BE2C (cell line): Measurements from ENCODE around the gene PROC.
"Not testable (repeated sequence)": the region's sequence is repeated elsewhere in the genome, so short reads cannot be mapped to it uniquely, and the experiment has no call there.

Experiments
- DNase-seq: peaks from one replicate; pipeline ENCODE4 v3.0.0-alpha.2; 2020
- H3K27me3 ChIP-seq: fragments of 250-450 bp; sonication (Bioruptor Pico); 2 replicates; pipeline ENCODE4 v1.5.1; 2020; ENCODE audit warnings: mild to moderate bottlenecking
- H3K36me3 ChIP-seq: fragments of 250-450 bp; sonication (Bioruptor Pico); 2 replicates; pipeline ENCODE4 v1.5.1; 2020; ENCODE audit warnings: mild to moderate bottlenecking
- H3K4me1 ChIP-seq: fragments of 250-450 bp; sonication (Bioruptor Pico); 2 replicates; pipeline ENCODE4 v1.5.1; 2020
- H3K4me3 ChIP-seq: 2 replicates; pipeline ENCODE4 v1.5.1; 2011; ENCODE audit warnings: low read depth, low read length
- H3K9me3 ChIP-seq: fragments of 250-450 bp; sonication (Bioruptor Pico); 2 replicates; pipeline ENCODE4 v1.5.1; 2020
- TF ChIP-seq, protein P1 (sequence below): IDR thresholded peaks from 2 replicates; pipeline ENCODE4 v1.5.1; 2012; ENCODE audit warnings: mild to moderate bottlenecking, low read depth, low read length

The PROC gene

DNA sequence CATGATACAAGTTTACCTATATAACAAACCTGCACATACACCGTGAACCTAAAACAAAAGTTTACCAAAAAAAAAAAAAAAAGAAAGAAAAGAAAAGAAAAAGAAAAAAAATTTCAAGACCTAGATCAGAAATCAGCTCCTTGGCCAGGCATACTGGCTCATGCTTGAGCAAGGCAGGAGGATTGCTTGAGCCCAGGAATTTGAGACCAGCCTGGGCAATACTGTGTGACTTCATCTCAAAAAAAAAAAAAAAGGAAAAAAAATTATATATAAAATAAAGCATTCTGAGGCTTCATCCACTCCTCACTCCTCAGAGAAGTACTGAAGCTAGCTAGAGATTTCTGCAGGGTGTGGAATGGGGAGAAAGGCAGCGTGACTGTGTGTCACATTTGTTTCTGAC lies 11.8 kb upstream of the PROC start:
- DNase-seq = no peak

DNA sequence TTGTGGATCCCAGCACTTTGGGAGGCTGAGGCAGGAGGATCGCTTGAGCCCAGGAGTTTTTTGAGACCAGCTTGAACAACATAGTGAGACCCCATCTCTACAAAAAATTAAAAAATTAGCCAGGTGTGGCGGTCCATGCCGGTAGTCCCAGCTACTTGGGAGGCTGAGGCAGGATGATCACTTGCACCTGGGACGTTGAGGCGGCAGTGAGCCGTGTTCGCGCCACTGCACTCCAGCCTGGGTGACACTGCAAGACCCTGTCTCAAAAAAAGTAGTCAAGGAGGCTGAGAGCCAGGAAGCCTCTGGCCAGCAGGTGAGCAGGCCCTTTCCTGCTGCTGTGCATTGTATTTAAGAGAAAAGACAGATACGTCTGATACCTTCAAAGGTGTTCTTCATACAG lies 11.1 kb upstream of the PROC start:
- TF ChIP-seq, protein P1, sequence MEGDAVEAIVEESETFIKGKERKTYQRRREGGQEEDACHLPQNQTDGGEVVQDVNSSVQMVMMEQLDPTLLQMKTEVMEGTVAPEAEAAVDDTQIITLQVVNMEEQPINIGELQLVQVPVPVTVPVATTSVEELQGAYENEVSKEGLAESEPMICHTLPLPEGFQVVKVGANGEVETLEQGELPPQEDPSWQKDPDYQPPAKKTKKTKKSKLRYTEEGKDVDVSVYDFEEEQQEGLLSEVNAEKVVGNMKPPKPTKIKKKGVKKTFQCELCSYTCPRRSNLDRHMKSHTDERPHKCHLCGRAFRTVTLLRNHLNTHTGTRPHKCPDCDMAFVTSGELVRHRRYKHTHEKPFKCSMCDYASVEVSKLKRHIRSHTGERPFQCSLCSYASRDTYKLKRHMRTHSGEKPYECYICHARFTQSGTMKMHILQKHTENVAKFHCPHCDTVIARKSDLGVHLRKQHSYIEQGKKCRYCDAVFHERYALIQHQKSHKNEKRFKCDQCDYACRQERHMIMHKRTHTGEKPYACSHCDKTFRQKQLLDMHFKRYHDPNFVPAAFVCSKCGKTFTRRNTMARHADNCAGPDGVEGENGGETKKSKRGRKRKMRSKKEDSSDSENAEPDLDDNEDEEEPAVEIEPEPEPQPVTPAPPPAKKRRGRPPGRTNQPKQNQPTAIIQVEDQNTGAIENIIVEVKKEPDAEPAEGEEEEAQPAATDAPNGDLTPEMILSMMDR = no peak
- H3K4me1 ChIP-seq = peaks cover 4% of the 10 kb centered on the region
- no peak overlapping the region for H3K4me3 ChIP-seq
- no peaks in the 10 kb centered on the region for H3K27me3 ChIP-seq
- no peaks in the 10 kb centered on the region for H3K9me3 ChIP-seq
- no peaks in the 10 kb centered on the region for H3K36me3 ChIP-seq
- no peak for DNase-seq

More for the DNA sequence above, 11.8 kb upstream of the PROC start:
- Histone ChIP-seq H3K4me1 (peaks cover 4% of the 10 kb centered on the region), H3K4me3 (no peak overlapping the region), H3K9me3 (no peaks in the 10 kb centered on the region), H3K27me3 (no peaks in the 10 kb centered on the region), H3K36me3 (no peaks in the 10 kb centered on the region)
- TF ChIP-seq, protein P1 = no peak

DNA sequence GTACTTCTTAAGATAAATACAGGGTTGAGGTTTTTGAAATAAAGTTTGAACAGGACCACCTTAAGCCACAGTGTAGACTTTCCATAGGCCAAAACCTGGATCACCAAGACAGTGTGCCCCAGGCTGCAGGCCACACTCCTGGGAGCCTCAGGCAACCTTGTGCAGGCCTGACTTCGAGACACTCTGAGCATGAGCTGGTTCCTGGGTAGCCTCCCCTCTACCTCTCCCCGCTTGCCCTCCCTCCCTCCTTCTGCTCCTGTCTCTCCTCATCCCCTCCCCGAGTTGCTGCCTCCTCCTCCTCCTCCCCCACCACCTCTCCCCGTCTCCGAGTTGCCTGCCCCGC lies 10.6 kb upstream of the PROC start:
- TF ChIP-seq, protein P1 = no peak
- Histone ChIP-seq H3K4me3 (no peak overlapping the region), H3K27me3 (no peaks in the 10 kb centered on the region), H3K9me3 (no peaks in the 10 kb centered on the region), H3K36me3 (no peaks in the 10 kb centered on the region), H3K4me1 (peaks cover 4% of the 10 kb centered on the region)
- no peak for DNase-seq

DNA sequence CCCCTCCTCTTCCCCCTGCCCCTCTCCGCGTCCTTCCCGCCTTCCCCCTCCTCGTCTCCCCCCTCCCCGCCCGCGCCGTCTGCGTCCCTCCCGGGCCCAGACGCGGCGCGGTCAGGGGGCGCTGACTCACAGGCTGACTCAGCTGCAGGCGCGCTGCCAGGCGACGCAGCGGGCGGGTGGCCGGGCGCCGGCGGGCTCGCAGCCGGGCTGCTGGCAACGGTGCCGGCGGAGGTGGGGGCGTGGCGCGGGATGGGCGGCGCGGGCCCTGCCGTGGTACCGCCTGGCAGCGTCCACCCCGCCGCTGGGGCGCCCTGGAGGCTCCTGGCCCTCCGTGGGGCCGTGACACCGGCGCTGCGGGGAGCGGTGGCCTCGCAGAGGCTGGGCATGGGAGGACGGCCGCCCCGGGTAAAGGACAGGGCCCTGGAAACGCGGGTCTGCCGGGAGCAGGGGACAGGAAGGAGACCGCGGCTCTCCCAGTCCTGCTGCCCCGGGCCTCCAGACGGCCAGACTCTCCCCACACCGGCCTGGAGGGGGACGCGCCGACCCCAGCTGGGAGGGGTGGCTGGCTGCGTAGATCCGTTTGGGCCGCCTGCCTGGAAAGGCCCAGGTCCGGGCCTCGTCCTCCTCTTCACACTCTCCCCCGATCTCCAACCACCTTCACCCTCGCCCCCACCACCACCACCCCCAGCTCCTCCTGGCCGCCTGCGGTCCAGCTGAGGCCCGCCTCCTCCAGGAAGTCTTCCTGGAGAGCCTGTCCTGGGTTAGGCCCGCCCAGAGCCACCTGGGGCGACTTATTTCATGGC lies 10.0 kb upstream of the PROC start:
- TF ChIP-seq, protein P1 = no peak
- peak; percentile 91 for DNase-seq
- peak overlapping the region; percentile 51 for H3K4me3 ChIP-seq
- H3K9me3 ChIP-seq = no peaks in the 10 kb centered on the region
- peaks cover 4% of the 10 kb centered on the region for H3K4me1 ChIP-seq
- no peaks in the 10 kb centered on the region for H3K36me3 ChIP-seq
- H3K27me3 ChIP-seq = no peaks in the 10 kb centered on the region

DNA sequence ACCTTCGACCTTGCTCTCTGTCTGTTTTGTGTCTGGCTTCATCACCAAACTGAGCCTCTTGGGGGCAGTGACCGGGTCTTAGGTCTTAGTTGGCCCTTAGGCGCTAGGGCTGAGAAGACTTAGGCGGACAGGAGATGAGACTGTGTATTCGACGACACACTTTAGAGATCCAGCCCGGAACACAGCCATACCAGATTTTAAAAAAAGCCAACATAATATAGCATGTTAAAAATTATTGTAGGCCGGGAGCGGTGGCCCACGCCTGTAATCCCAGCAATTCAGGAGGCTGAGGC lies 9.5 kb upstream of the PROC start:
- H3K4me3 ChIP-seq = peak overlapping the region; percentile 51; the same call in 1 of the 2 replicates
- no peaks in the 10 kb centered on the region for H3K9me3 ChIP-seq
- H3K4me1 ChIP-seq = peaks cover 4% of the 10 kb centered on the region
- TF ChIP-seq, protein P1 = no peak
- no peak for DNase-seq
- H3K27me3 ChIP-seq = no peaks in the 10 kb centered on the region
- no peaks in the 10 kb centered on the region for H3K36me3 ChIP-seq

DNA sequence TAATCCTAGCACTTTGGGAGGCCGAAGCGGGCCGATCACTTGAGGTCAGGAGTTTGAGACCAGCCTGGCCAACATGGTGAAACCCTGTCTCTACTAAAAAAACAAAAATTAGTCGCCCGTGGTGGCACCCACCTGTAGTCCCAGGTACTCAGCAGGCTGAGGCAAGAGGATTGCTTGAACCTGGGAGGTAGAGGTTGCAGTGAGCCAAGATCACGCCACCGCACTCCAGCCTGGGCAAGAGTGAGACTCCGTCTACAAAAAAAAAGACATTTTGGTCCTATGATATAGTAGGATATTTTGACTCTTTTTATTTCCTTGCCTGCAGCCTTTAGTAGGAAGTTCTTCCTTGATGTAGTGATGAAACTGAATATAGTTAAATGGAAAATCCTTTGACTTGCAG lies 8.5 kb upstream of the PROC start:
- not testable (repeated sequence) for H3K9me3 ChIP-seq, DNase-seq, H3K27me3 ChIP-seq, H3K4me1 ChIP-seq, H3K36me3 ChIP-seq, H3K4me3 ChIP-seq
